ENCODE data around the gene UBIAD1. TPM values are rescaled to one million over a fixed set of nuclear protein-coding genes. Genes with fewer than 3 reads are reported as not detected.
A peak's percentile ranks its signal among the peaks of the same experiment; 100 is the strongest.

Gene UBIAD1
- total and polyA plus RNA-seq, 9 of the 15 experiments (the other 6 are each of a cell fraction or from before 2014, with no cell fraction given): 6.2 to 34.3 (median 22.3) TPM

GRCh38 chr1:11273595-11274234 lies 717 bp downstream of the UBIAD1 start (continued):
- TF ChIP-seq, protein P1, sequence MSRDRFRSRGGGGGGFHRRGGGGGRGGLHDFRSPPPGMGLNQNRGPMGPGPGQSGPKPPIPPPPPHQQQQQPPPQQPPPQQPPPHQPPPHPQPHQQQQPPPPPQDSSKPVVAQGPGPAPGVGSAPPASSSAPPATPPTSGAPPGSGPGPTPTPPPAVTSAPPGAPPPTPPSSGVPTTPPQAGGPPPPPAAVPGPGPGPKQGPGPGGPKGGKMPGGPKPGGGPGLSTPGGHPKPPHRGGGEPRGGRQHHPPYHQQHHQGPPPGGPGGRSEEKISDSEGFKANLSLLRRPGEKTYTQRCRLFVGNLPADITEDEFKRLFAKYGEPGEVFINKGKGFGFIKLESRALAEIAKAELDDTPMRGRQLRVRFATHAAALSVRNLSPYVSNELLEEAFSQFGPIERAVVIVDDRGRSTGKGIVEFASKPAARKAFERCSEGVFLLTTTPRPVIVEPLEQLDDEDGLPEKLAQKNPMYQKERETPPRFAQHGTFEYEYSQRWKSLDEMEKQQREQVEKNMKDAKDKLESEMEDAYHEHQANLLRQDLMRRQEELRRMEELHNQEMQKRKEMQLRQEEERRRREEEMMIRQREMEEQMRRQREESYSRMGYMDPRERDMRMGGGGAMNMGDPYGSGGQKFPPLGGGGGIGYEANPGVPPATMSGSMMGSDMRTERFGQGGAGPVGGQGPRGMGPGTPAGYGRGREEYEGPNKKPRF (IDR thresholded peaks at IDR 0.05; ENCODE audit: low read depth, low read length): no peak
- TF ChIP-seq CCAR2 (IDR thresholded peaks at IDR 0.05; ENCODE audit: low read depth, low read length) (no peak), ZSCAN29 (IDR thresholded peaks at IDR 0.05) (no peak), ZNF699 (CRISPR knock-in tag; IDR thresholded peaks at IDR 0.05; ENCODE audit: insufficient replicate concordance) (no peak), MYC (IDR thresholded peaks at IDR 0.05; ENCODE audit: low read depth, low read length) (no peak), MYC (CRISPR knock-in tag; IDR thresholded peaks at IDR 0.05; ENCODE audit: borderline replicate concordance, low read depth) (peak; percentile 43), HOMEZ (CRISPR knock-in tag; IDR thresholded peaks at IDR 0.05) (no peak), IRF1 (CRISPR knock-in tag; IDR thresholded peaks at IDR 0.05; ENCODE audit: borderline replicate concordance) (0 out of 2 replicates have a peak, but pooled peaks have one; percentile 71), FOXK1 (CRISPR knock-in tag; IDR thresholded peaks at IDR 0.05; ENCODE audit: borderline replicate concordance) (no peak; the same call in none of the 2 replicates), PURB (CRISPR knock-in tag; IDR thresholded peaks at IDR 0.05; ENCODE audit: low read depth) (no peak), RBFOX2 (IDR thresholded peaks at IDR 0.05; ENCODE audit: low read depth, low read length) (peak; percentile 80), FOXJ3 (CRISPR knock-in tag; IDR thresholded peaks at IDR 0.05) (no peak), IRF9 (tag; IDR thresholded peaks at IDR 0.05) (no peak), HIVEP1 (CRISPR knock-in tag; IDR thresholded peaks at IDR 0.05) (no peak), ZHX1 (conservative IDR thresholded peaks at IDR 0.05; ENCODE audit: low read length) (no peak), ETS1 (conservative IDR thresholded peaks at IDR 0.05; ENCODE audit: control insufficient read depth, low read depth, low read length) (0 out of 2 replicates have a peak, but pooled peaks have one; percentile 32)
- TF ChIP-seq, protein P2, sequence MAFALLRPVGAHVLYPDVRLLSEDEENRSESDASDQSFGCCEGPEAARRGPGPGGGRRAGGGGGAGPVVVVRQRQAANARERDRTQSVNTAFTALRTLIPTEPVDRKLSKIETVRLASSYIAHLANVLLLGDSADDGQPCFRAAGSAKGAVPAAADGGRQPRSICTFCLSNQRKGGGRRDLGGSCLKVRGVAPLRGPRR (CRISPR knock-in tag; IDR thresholded peaks at IDR 0.05): no peak
